ENCODE results near the gene KIAA0513. TPM values are rescaled to one million over a fixed set of nuclear protein-coding genes. Genes with fewer than 3 reads are reported as not detected.
A peak's percentile ranks its signal among the peaks of the same experiment; 100 is the strongest.

Gene KIAA0513
- total and polyA plus RNA-seq, 10 of the 15 experiments (the other 5 are each of a cell fraction or from before 2014, with no cell fraction given), result 0.14 to 5.8 (median 2.0) TPM

GRCh38 chr16:85136702-85137322, 109.2 kb downstream of the KIAA0513 start:
- no peaks in the 10 kb centered on the region for H3K27me3 ChIP-seq (replicated peaks in 1 of 2; ENCODE audit: control insufficient read depth in 2 of 2, insufficient read depth in 2 of 2, low read length in 1 of 2)
- SMC1A ChIA-PET (ENCODE audit: uncharacterized antibody, unreplicated experiment), result no interaction called here
- no peaks in the 10 kb centered on the region for H4K20me1 ChIP-seq (ENCODE audit: control insufficient read depth, insufficient read depth)
- no peaks in the 10 kb centered on the region; the same call in 2 of the 3 replicates for H3K9me3 ChIP-seq (replicated peaks; ENCODE audit: control insufficient read depth, insufficient read depth, low read length)
- peak; percentile 55 for ATAC-seq
- H3K4me2 ChIP-seq (ENCODE audit: control insufficient read depth, insufficient read depth), result peak overlapping the region; percentile 68
- no peaks in the 10 kb centered on the region for H3K36me3 ChIP-seq (ENCODE audit: control insufficient read depth in 2 of 2, insufficient read depth in 2 of 2, low read length in 1 of 2)
- no peak overlapping the region for H3K4me3 ChIP-seq
- no peak overlapping the region for H3K9ac ChIP-seq (ENCODE audit: control insufficient read depth, insufficient read depth, low read length)
- no peak for FAIRE-seq
- intact Hi-C loops (cut with micrococcal nuclease; ENCODE audit: unreplicated experiment) (loop anchor here (5.0 kb wide), 1 partner anchor 90 kb away; no protein-coding TSS in a partner anchor), in situ Hi-C loops (cut with MboI) (no loop called here)
- POLR2A ChIA-PET, result no interaction called here
- H2AFZ ChIP-seq (ENCODE audit: control insufficient read depth, low read depth, low read length), result peak overlapping the region; percentile 80
- TF ChIP-seq SMARCA5 (IDR thresholded peaks at IDR 0.05) (no peak), ZBTB40 (IDR thresholded peaks at IDR 0.05; ENCODE audit: borderline replicate concordance) (no peak), IKZF1 (conservative IDR thresholded peaks at IDR 0.05) (0 out of 2 replicates have a peak, but pooled peaks have one; percentile 10), NFYB (IDR thresholded peaks at IDR 0.05; ENCODE audit: insufficient read depth, low read depth, low read length) (0 out of 2 replicates have a peak, but pooled peaks have one; percentile 43), RFX5 (IDR thresholded peaks at IDR 0.05; ENCODE audit: low read depth, low read length) (peak; percentile 64)
- peaks cover 26% of the 10 kb centered on the region for H3K4me1 ChIP-seq (ENCODE audit: control insufficient read depth, insufficient read depth, low read length)
- WGBS (ENCODE audit: insufficient coverage, insufficient replicate concordance, low lambda C conversion rate, missing lambda C conversion rate), result 65% methylated on average over 17 of the region's 17 CpGs
- no peaks in the 10 kb centered on the region for H3K79me2 ChIP-seq (ENCODE audit: control insufficient read depth, insufficient read depth, low read length)
- BruUV-seq (replicated peaks), result no TSS peak
- CTCF ChIA-PET, result interaction anchor here (1.5 to 2.4 kb wide), 3 partner anchors 17 to 22 kb away, joined by 3 to 9 read pairs (median 6); no protein-coding TSS in a partner anchor
- no peak for DNase-seq (ENCODE audit: low read depth, low spot score)
- H3K27ac ChIP-seq (ENCODE audit: control insufficient read depth, insufficient read depth), result no peak overlapping the region
- RAD21 ChIA-PET (ENCODE audit: unreplicated experiment), result interaction anchor here (1.2 to 1.3 kb wide), 3 partner anchors 16 to 109 kb away, joined by 3 to 5 read pairs (median 3); no protein-coding TSS in a partner anchor

Measured in GM12878 (cell line).